Stimulated activated CD8-positive, alpha-beta memory T cell treated with anti-CD3 and anti-CD28 coated beads, Interleukin-15, amount 100 ng/mL, for 24 hours (primary cell): Measurements from ENCODE around the gene KIF3A.

Experiments
- DNase-seq: peaks from one replicate; pipeline ENCODE4 v3.0.0-alpha.2; 2020; ENCODE audit warnings: low read depth

KIF3A gene

GRCh38 chr5:132662925-132663770 lies 74.2 kb downstream of the KIF3A start:
- DNase-seq, result no peak

- DNase-seq, result no peak
These were observed 75.3 kb downstream of the KIF3A start for GRCh38 chr5:132662004-132662401.

GRCh38 chr5:132661231-132662003 lies 75.9 kb downstream of the KIF3A start:
- DNase-seq, result no peak

GRCh38 chr5:132659598-132660493 lies 77.5 kb downstream of the KIF3A start:
- DNase-seq, result no peak

- no peak for DNase-seq
These were observed 78.7 kb downstream of the KIF3A start for GRCh38 chr5:132658381-132659302.

- DNase-seq, result no peak
These were observed 79.5 kb downstream of the KIF3A start, which contains the start of gene IL13 for GRCh38 chr5:132657676-132658380. TSS of gene IL13 (plus strand) at chr5:132658173. CDS start at chr5:132658187, 14 bp downstream.

- no peak for DNase-seq
These were observed 80.5 kb downstream of the KIF3A start for GRCh38 chr5:132656774-132657355.

- DNase-seq, result no peak
These were observed 81.2 kb downstream of the KIF3A start for GRCh38 chr5:132655821-132656773.

GRCh38 chr5:132653716-132654115 lies 83.6 kb downstream of the KIF3A start:
- no peak for DNase-seq

- DNase-seq, result no peak
These were observed 85.4 kb downstream of the KIF3A start for GRCh38 chr5:132651838-132652469.

- DNase-seq, result no peak
These were observed 89.0 kb downstream of the KIF3A start for GRCh38 chr5:132648355-132648754.

GRCh38 chr5:132647473-132647872 lies 89.9 kb downstream of the KIF3A start:
- DNase-seq, result no peak

GRCh38 chr5:132646583-132647266 lies 90.6 kb downstream of the KIF3A start:
- DNase-seq, result no peak

- no peak for DNase-seq
These were observed 93.2 kb downstream of the KIF3A start for GRCh38 chr5:132644177-132644576.
